ENCODE results near the gene USP7. TPM values are rescaled to one million over a fixed set of nuclear protein-coding genes. Genes with fewer than 3 reads are reported as not detected.

USP7 gene
- polyA plus RNA-seq, 1 of the 3 experiments (the other 2 are of a cell fraction): 8.6 TPM

DNA sequence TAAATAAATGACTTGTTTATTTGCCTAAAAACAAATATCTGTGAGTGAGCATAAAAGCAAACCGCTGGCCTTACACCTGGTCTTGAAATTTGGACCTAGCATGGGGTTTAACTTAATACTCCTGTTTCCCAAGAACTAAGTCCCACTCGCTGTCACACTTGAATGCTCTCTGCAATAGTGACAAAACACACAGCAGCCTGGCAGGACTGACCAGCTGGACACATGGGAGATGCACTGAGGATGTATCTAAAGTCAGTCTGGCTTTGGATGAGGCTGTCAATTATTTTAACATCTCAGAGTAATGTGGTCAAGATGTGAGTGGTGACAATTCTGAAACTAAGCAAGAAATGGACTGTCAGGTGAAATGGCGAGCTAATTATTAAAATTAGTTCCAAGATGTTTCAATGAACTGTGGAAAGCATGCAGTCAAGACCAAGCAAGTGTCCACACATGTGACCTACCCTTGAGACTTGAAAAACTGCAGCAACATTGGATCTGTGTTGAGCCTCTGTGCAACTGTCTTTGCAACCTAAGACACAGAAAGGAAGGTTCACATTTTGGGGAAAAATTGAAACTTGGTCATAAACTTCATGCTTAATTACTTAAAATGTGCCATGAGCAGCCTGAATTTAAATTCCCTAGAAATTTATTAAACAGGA is 64.9 kb downstream of the USP7 start:
- no peaks in the 10 kb centered on the region for H3K9me2 ChIP-seq
- H4K20me1 ChIP-seq (ENCODE audit: insufficient read depth): no peaks in the 10 kb centered on the region
- no peak for DNase-seq
- no peaks in the 10 kb centered on the region for H3K9me3 ChIP-seq
- WGBS (ENCODE audit: low lambda C conversion rate): 95% methylated on average over 3 of the region's 3 CpGs
- peaks cover 0 to 4% of the 10 kb centered on the region in 2 experiments; a peak in 1 of 4 replicates for H3K4me1 ChIP-seq (ENCODE audit: control insufficient read depth in 1 of 2, insufficient read depth in 2 of 2, low read depth in 1 of 2, low read length in 1 of 2)
- H3K4me2 ChIP-seq: no peak overlapping the region
- ChIA-PET CTCF (interaction anchor here (1.0 to 2.5 kb wide), 6 partner anchors 18 to 236 kb away, joined by 3 to 14 read pairs (median 4); no protein-coding TSS in a partner anchor), POLR2A (no interaction called here)
- H3K79me2 ChIP-seq (ENCODE audit: insufficient read depth): no peaks in the 10 kb centered on the region
- no peak overlapping the region for H3K9ac ChIP-seq
- H3K27me3 ChIP-seq (ENCODE audit: insufficient read depth): no peaks in the 10 kb centered on the region
- H3K4me3 ChIP-seq (ENCODE audit: low read depth in 2 of 2, low read length in 1 of 2): no peak overlapping the region
- no peak for TF ChIP-seq NFIC (IDR thresholded peaks at IDR 0.05; ENCODE audit: borderline replicate concordance)
- no peak for TF ChIP-seq POLR2AphosphoS5 (IDR thresholded peaks at IDR 0.05; ENCODE audit: low read depth, low read length)
- no peak for TF ChIP-seq GABPA (IDR thresholded peaks at IDR 0.05; ENCODE audit: low read depth)
- TF ChIP-seq, protein P1, sequence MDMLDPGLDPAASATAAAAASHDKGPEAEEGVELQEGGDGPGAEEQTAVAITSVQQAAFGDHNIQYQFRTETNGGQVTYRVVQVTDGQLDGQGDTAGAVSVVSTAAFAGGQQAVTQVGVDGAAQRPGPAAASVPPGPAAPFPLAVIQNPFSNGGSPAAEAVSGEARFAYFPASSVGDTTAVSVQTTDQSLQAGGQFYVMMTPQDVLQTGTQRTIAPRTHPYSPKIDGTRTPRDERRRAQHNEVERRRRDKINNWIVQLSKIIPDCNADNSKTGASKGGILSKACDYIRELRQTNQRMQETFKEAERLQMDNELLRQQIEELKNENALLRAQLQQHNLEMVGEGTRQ (IDR thresholded peaks at IDR 0.05; ENCODE audit: borderline replicate concordance, low read depth, low read length): no peak
- TF ChIP-seq FOXM1 (IDR thresholded peaks at IDR 0.05; ENCODE audit: low read depth): no peak
- TF ChIP-seq FOXJ3 (CRISPR knock-in tag; IDR thresholded peaks at IDR 0.05): no peak
- TF ChIP-seq JUND (IDR thresholded peaks at IDR 0.05): no peak
- no peak for TF ChIP-seq TAF1 (IDR thresholded peaks at IDR 0.05; ENCODE audit: borderline replicate concordance, low read depth, low read length)
- no peak for TF ChIP-seq EP300 (IDR thresholded peaks at IDR 0.05; ENCODE audit: borderline replicate concordance in 1 of 2, low read depth in 1 of 2, low read length in 1 of 2)
- TF ChIP-seq GATA2 (CRISPR knock-in tag; IDR thresholded peaks at IDR 0.05): no peak
- no peak for TF ChIP-seq RFX5 (IDR thresholded peaks at IDR 0.05; ENCODE audit: low read length)
- no peak for TF ChIP-seq FOSL2 (IDR thresholded peaks at IDR 0.05; ENCODE audit: borderline replicate concordance, low read depth)
- H2AFZ ChIP-seq (ENCODE audit: low read depth): no peak overlapping the region
- no peak overlapping the region for H3K27ac ChIP-seq (ENCODE audit: low read depth in 2 of 2, low read length in 1 of 2)
- peaks cover 5% of the 10 kb centered on the region for H3F3A ChIP-seq (replicated peaks; ENCODE audit: insufficient read depth)
- peaks cover 76 to 90% of the 10 kb centered on the region in 2 experiments for H3K36me3 ChIP-seq (replicated peaks in 1 of 2; ENCODE audit: control insufficient read depth in 1 of 2, insufficient read depth in 2 of 2, low read length in 1 of 2)

DNA sequence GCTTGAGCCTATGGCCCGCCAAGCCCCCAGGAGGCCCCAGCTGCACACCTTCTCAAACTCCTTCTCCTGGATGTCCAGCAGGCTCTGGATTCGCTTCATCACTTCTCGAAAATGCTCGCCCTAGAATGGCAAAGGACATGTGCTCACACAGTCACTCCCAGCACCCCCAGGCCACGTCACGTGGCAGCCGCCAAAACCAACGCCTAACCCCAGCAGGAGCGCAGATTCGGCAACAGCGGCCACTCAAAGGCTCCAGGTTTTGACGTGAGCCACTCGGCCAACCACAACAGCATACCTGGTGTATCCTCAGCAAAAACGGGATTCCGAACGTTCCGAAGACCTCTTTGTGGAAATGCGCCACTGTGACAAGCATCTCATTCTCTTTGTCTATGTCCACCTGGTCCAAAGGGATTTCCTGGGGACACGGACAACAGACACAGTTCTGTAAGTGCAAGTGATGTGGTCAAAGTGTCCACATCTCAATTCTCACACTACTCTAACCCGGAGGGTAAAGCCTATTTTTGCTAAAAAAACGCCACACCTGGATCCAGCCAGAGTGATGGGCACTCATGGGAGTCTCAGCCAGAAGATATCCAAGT is 68.9 kb downstream of the USP7 start:
- H3K79me2 ChIP-seq (ENCODE audit: insufficient read depth): no peaks in the 10 kb centered on the region
- ChIA-PET CTCF (interaction anchor here (0.8 to 3.1 kb wide), 8 partner anchors 11 to 327 kb away, joined by 3 to 14 read pairs (median 4); no protein-coding TSS in a partner anchor), POLR2A (no interaction called here)
- no peak for DNase-seq
- WGBS (ENCODE audit: low lambda C conversion rate): 94% methylated on average over 16 of the region's 21 CpGs
- peaks cover 5% of the 10 kb centered on the region for H3F3A ChIP-seq (replicated peaks; ENCODE audit: insufficient read depth)
- no peak overlapping the region for H3K9ac ChIP-seq
- H3K9me2 ChIP-seq: no peaks in the 10 kb centered on the region
- H3K9me3 ChIP-seq: no peaks in the 10 kb centered on the region
- no peak overlapping the region for H3K4me2 ChIP-seq
- peaks cover 0 to 10% of the 10 kb centered on the region in 2 experiments; a peak in 1 of 4 replicates for H3K4me1 ChIP-seq (ENCODE audit: control insufficient read depth in 1 of 2, insufficient read depth in 2 of 2, low read depth in 1 of 2, low read length in 1 of 2)
- H3K36me3 ChIP-seq (replicated peaks in 1 of 2; ENCODE audit: control insufficient read depth in 1 of 2, insufficient read depth in 2 of 2, low read length in 1 of 2): peaks cover 52 to 91% of the 10 kb centered on the region in 2 experiments
- H3K27ac ChIP-seq (ENCODE audit: low read depth in 2 of 2, low read length in 1 of 2): no peak overlapping the region
- H2AFZ ChIP-seq (ENCODE audit: low read depth): no peak overlapping the region
- H4K20me1 ChIP-seq (ENCODE audit: insufficient read depth): no peaks in the 10 kb centered on the region
- H3K27me3 ChIP-seq (ENCODE audit: insufficient read depth): no peaks in the 10 kb centered on the region
- TF ChIP-seq TAF1 (IDR thresholded peaks at IDR 0.05; ENCODE audit: borderline replicate concordance, low read depth, low read length) (no peak), RAD21 (IDR thresholded peaks at IDR 0.05; ENCODE audit: low read length) (no peak), FOXM1 (IDR thresholded peaks at IDR 0.05; ENCODE audit: low read depth) (no peak), ELF1 (IDR thresholded peaks at IDR 0.05) (no peak), SMC3 (IDR thresholded peaks at IDR 0.05; ENCODE audit: low read depth, low read length) (no peak), CHD2 (IDR thresholded peaks at IDR 0.05; ENCODE audit: low read length, partially characterized antibody) (no peak), YY1 (IDR thresholded peaks at IDR 0.05; ENCODE audit: low read depth) (no peak), RXRA (IDR thresholded peaks at IDR 0.05; ENCODE audit: borderline replicate concordance, low read depth) (no peak), EZH2phosphoT487 (IDR thresholded peaks at IDR 0.05; ENCODE audit: borderline replicate concordance, low read depth) (no peak), FOXJ3 (CRISPR knock-in tag; IDR thresholded peaks at IDR 0.05) (no peak)
- TF ChIP-seq, protein P2, sequence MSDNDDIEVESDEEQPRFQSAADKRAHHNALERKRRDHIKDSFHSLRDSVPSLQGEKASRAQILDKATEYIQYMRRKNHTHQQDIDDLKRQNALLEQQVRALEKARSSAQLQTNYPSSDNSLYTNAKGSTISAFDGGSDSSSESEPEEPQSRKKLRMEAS (IDR thresholded peaks at IDR 0.05; ENCODE audit: low read depth): no peak
- H3K4me3 ChIP-seq (ENCODE audit: low read depth in 2 of 2, low read length in 1 of 2): no peak overlapping the region
